ENCODE measurements around the gene SLC31A1.

SLC31A1 gene

GRCh38 chr9:113306566-113306965 is 85.2 kb downstream of the SLC31A1 start:
- no peak for DNase-seq (ENCODE audit: low spot score)

GRCh38 chr9:113307396-113307975 is 86.1 kb downstream of the SLC31A1 start:
- no peak for DNase-seq (ENCODE audit: low spot score)

- DNase-seq (ENCODE audit: low spot score), result no peak
Measured at GRCh38 chr9:113309204-113309813, 88.0 kb downstream of the SLC31A1 start.

GRCh38 chr9:113310538-113310937 is 89.2 kb downstream of the SLC31A1 start:
- no peak for DNase-seq (ENCODE audit: low spot score)

GRCh38 chr9:113311961-113312360 is 90.6 kb downstream of the SLC31A1 start:
- no peak for DNase-seq (ENCODE audit: low spot score)

GRCh38 chr9:113313261-113313660 is 91.9 kb downstream of the SLC31A1 start:
- DNase-seq (ENCODE audit: low spot score), result no peak
